Measurements from ENCODE around the gene POLR2H.
A peak's percentile ranks its signal among the peaks of the same experiment; 100 is the strongest.

Gene POLR2H

GRCh38 chr3:184336547-184337398 lies 24.7 kb upstream of the POLR2H start:
- peak; percentile 89 for DNase-seq
- Histone ChIP-seq H2BK5ac (ENCODE audit: low read length) (no peak overlapping the region), H3K4me3 (ENCODE audit: low read length) (peak overlapping the region; percentile 80), H3K36me3 (ENCODE audit: control insufficient read depth, insufficient read depth, low read length) (peaks cover 13% of the 10 kb centered on the region), H3K9ac (ENCODE audit: low read length) (peak overlapping the region; percentile 90), H3K27me3 (ENCODE audit: insufficient read depth, low read length, poor library complexity) (no peaks in the 10 kb centered on the region), H3K4ac (ENCODE audit: low read depth, low read length) (peak overlapping the region; percentile 11), H4K8ac (ENCODE audit: low read depth, low read length) (no peak overlapping the region), H3K56ac (ENCODE audit: low read length) (peak overlapping the region; percentile 95), H3K79me1 (ENCODE audit: low read length) (peaks cover 3% of the 10 kb centered on the region), H3K18ac (ENCODE audit: low read length) (peak overlapping the region; percentile 64), H3K4me2 (ENCODE audit: low read length) (peak overlapping the region; percentile 86), H4K5ac (ENCODE audit: low read length) (no peak overlapping the region), H3K4me1 (ENCODE audit: control insufficient read depth, low read depth, low read length) (peaks cover 3% of the 10 kb centered on the region), H2BK120ac (ENCODE audit: low read depth, low read length) (no peak overlapping the region), H2AK5ac (ENCODE audit: low read length) (peak overlapping the region; percentile 64), H3K79me2 (ENCODE audit: control insufficient read depth, insufficient read depth, low read length) (no peaks in the 10 kb centered on the region), H3K23ac (ENCODE audit: low read length) (peak overlapping the region; percentile 74), H3K27ac (ENCODE audit: low read depth, low read length) (peak overlapping the region; percentile 87), H2BK15ac (replicated peaks; ENCODE audit: low read depth) (no peak overlapping the region)
- no CpG with 5 or more reads among the region's 17 CpGs for WGBS (ENCODE audit: extremely low coverage, insufficient coverage, low lambda C conversion rate)

GRCh38 chr3:184337399-184337714 lies 24.2 kb upstream of the POLR2H start, which contains the start of gene FAM131A:
Gene FAM131A, plus strand, starts transcription at chr3:184337600. Its CDS starts 31 bp downstream, at chr3:184337631.
- H2BK5ac ChIP-seq (ENCODE audit: low read length): no peak within 1 kb of the TSS
- H3K4me2 ChIP-seq (ENCODE audit: low read length): peak within 1 kb of the TSS; percentile 86
- peaks cover 3% of the 10 kb centered on the region for H3K4me1 ChIP-seq (ENCODE audit: control insufficient read depth, low read depth, low read length)
- H3K27ac ChIP-seq (ENCODE audit: low read depth, low read length): peak within 1 kb of the TSS; percentile 87
- H3K27me3 ChIP-seq (ENCODE audit: insufficient read depth, low read length, poor library complexity): no peaks in the 10 kb centered on the region
- peak within 1 kb of the TSS; percentile 64 for H2AK5ac ChIP-seq (ENCODE audit: low read length)
- H2BK120ac ChIP-seq (ENCODE audit: low read depth, low read length): no peak within 1 kb of the TSS
- peak within 1 kb of the TSS; percentile 80 for H3K4me3 ChIP-seq (ENCODE audit: low read length)
- peak within 1 kb of the TSS; percentile 11 for H3K4ac ChIP-seq (ENCODE audit: low read depth, low read length)
- peak within 1 kb of the TSS; percentile 64 for H3K18ac ChIP-seq (ENCODE audit: low read length)
- no peak for DNase-seq
- no peak within 1 kb of the TSS for H4K8ac ChIP-seq (ENCODE audit: low read depth, low read length)
- H2BK15ac ChIP-seq (replicated peaks; ENCODE audit: low read depth): no peak within 1 kb of the TSS
- peaks cover 8% of the 10 kb centered on the region for H3K36me3 ChIP-seq (ENCODE audit: control insufficient read depth, insufficient read depth, low read length)
- H3K79me1 ChIP-seq (ENCODE audit: low read length): peaks cover 3% of the 10 kb centered on the region
- H3K23ac ChIP-seq (ENCODE audit: low read length): peak within 1 kb of the TSS; percentile 74
- WGBS (ENCODE audit: extremely low coverage, insufficient coverage, low lambda C conversion rate): no CpG with 5 or more reads among the region's 6 CpGs
- peak within 1 kb of the TSS; percentile 90 for H3K9ac ChIP-seq (ENCODE audit: low read length)
- H3K79me2 ChIP-seq (ENCODE audit: control insufficient read depth, insufficient read depth, low read length): no peaks in the 10 kb centered on the region
- H4K5ac ChIP-seq (ENCODE audit: low read length): no peak within 1 kb of the TSS
- peak within 1 kb of the TSS; percentile 95 for H3K56ac ChIP-seq (ENCODE audit: low read length)

DNA sequence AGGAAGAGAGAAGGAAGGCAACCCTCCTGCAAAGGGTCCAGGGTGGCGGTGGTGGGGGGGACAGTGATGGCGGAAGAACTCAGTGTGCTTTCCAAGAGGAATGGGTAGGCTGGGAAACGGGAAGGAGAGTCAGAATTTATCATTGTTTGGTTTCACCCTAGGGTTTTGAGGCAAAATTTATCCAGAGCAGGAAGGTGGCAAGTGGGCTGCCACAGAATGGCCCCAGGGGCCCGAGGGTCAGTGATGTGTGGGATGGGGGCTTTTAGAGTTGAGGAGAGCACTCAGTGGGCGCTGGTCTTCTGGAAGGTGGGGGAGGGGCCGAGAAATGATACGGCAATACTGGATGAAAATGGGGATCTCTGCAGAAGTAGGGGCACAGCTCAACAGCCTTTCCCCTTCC lies 23.5 kb upstream of the POLR2H start:
- peaks cover 3% of the 10 kb centered on the region for H3K79me1 ChIP-seq (ENCODE audit: low read length)
- no peak overlapping the region for H2BK120ac ChIP-seq (ENCODE audit: low read depth, low read length)
- H3K4me1 ChIP-seq (ENCODE audit: control insufficient read depth, low read depth, low read length): peaks cover 3% of the 10 kb centered on the region
- no peak overlapping the region for H3K27ac ChIP-seq (ENCODE audit: low read depth, low read length)
- no peak overlapping the region for H3K23ac ChIP-seq (ENCODE audit: low read length)
- no peak overlapping the region for H3K4me2 ChIP-seq (ENCODE audit: low read length)
- no peaks in the 10 kb centered on the region for H3K79me2 ChIP-seq (ENCODE audit: control insufficient read depth, insufficient read depth, low read length)
- H3K56ac ChIP-seq (ENCODE audit: low read length): no peak overlapping the region
- H3K9ac ChIP-seq (ENCODE audit: low read length): no peak overlapping the region
- H4K8ac ChIP-seq (ENCODE audit: low read depth, low read length): no peak overlapping the region
- H3K36me3 ChIP-seq (ENCODE audit: control insufficient read depth, insufficient read depth, low read length): peaks cover 7% of the 10 kb centered on the region
- H3K4ac ChIP-seq (ENCODE audit: low read depth, low read length): no peak overlapping the region
- H4K5ac ChIP-seq (ENCODE audit: low read length): no peak overlapping the region
- DNase-seq: no peak
- no peak overlapping the region for H3K18ac ChIP-seq (ENCODE audit: low read length)
- H3K4me3 ChIP-seq (ENCODE audit: low read length): no peak overlapping the region
- no peaks in the 10 kb centered on the region for H3K27me3 ChIP-seq (ENCODE audit: insufficient read depth, low read length, poor library complexity)
- H2BK15ac ChIP-seq (replicated peaks; ENCODE audit: low read depth): no peak overlapping the region
- no peak overlapping the region for H2AK5ac ChIP-seq (ENCODE audit: low read length)
- H2BK5ac ChIP-seq (ENCODE audit: low read length): no peak overlapping the region
- WGBS (ENCODE audit: extremely low coverage, insufficient coverage, low lambda C conversion rate): no CpG with 5 or more reads among the region's 7 CpGs

GRCh38 chr3:184338511-184338945 lies 23.0 kb upstream of the POLR2H start:
- WGBS (ENCODE audit: extremely low coverage, insufficient coverage, low lambda C conversion rate): no CpG with 5 or more reads among the region's 37 CpGs
- Histone ChIP-seq H3K36me3 (ENCODE audit: control insufficient read depth, insufficient read depth, low read length) (peaks cover 7% of the 10 kb centered on the region), H2AK5ac (ENCODE audit: low read length) (no peak overlapping the region), H4K8ac (ENCODE audit: low read depth, low read length) (no peak overlapping the region), H3K9ac (ENCODE audit: low read length) (no peak overlapping the region), H3K27me3 (ENCODE audit: insufficient read depth, low read length, poor library complexity) (no peaks in the 10 kb centered on the region), H2BK15ac (replicated peaks; ENCODE audit: low read depth) (no peak overlapping the region), H3K4me2 (ENCODE audit: low read length) (no peak overlapping the region), H2BK120ac (ENCODE audit: low read depth, low read length) (no peak overlapping the region), H3K4me3 (ENCODE audit: low read length) (no peak overlapping the region), H3K4ac (ENCODE audit: low read depth, low read length) (no peak overlapping the region), H3K79me2 (ENCODE audit: control insufficient read depth, insufficient read depth, low read length) (no peaks in the 10 kb centered on the region), H3K18ac (ENCODE audit: low read length) (no peak overlapping the region), H3K4me1 (ENCODE audit: control insufficient read depth, low read depth, low read length) (peaks cover 3% of the 10 kb centered on the region), H3K27ac (ENCODE audit: low read depth, low read length) (no peak overlapping the region), H3K56ac (ENCODE audit: low read length) (no peak overlapping the region), H4K5ac (ENCODE audit: low read length) (no peak overlapping the region), H3K23ac (ENCODE audit: low read length) (no peak overlapping the region), H3K79me1 (ENCODE audit: low read length) (peaks cover 3% of the 10 kb centered on the region), H2BK5ac (ENCODE audit: low read length) (no peak overlapping the region)
- DNase-seq: peak; percentile 93

- peaks cover 3% of the 10 kb centered on the region for H3K4me1 ChIP-seq (ENCODE audit: control insufficient read depth, low read depth, low read length)
Observed at GRCh38 chr3:184339001-184339400, 22.5 kb upstream of the POLR2H start.

More at GRCh38 chr3:184339001-184339400, 22.5 kb upstream of the POLR2H start:
- H3K56ac ChIP-seq (ENCODE audit: low read length): no peak overlapping the region
- no peak overlapping the region for H3K18ac ChIP-seq (ENCODE audit: low read length)
- no peak overlapping the region for H3K9ac ChIP-seq (ENCODE audit: low read length)
- no peaks in the 10 kb centered on the region for H3K27me3 ChIP-seq (ENCODE audit: insufficient read depth, low read length, poor library complexity)
- H3K4me3 ChIP-seq (ENCODE audit: low read length): no peak overlapping the region
- no peak overlapping the region for H3K4me2 ChIP-seq (ENCODE audit: low read length)
- H2AK5ac ChIP-seq (ENCODE audit: low read length): no peak overlapping the region
- H2BK5ac ChIP-seq (ENCODE audit: low read length): no peak overlapping the region
- H3K79me1 ChIP-seq (ENCODE audit: low read length): peaks cover 3% of the 10 kb centered on the region
- no peak overlapping the region for H2BK120ac ChIP-seq (ENCODE audit: low read depth, low read length)
- no peak overlapping the region for H3K27ac ChIP-seq (ENCODE audit: low read depth, low read length)
- no peak overlapping the region for H4K8ac ChIP-seq (ENCODE audit: low read depth, low read length)
- H4K5ac ChIP-seq (ENCODE audit: low read length): no peak overlapping the region
- no peak overlapping the region for H3K4ac ChIP-seq (ENCODE audit: low read depth, low read length)
- H3K36me3 ChIP-seq (ENCODE audit: control insufficient read depth, insufficient read depth, low read length): peaks cover 5% of the 10 kb centered on the region
- no CpG with 5 or more reads among the region's 8 CpGs for WGBS (ENCODE audit: extremely low coverage, insufficient coverage, low lambda C conversion rate)
- H3K23ac ChIP-seq (ENCODE audit: low read length): no peak overlapping the region
- no peak for DNase-seq
- no peaks in the 10 kb centered on the region for H3K79me2 ChIP-seq (ENCODE audit: control insufficient read depth, insufficient read depth, low read length)
- H2BK15ac ChIP-seq (replicated peaks; ENCODE audit: low read depth): no peak overlapping the region

Measured in mesendoderm (in vitro differentiated cells).